GM19372 (cell line): ENCODE measurements around the gene RNF213.

Experiments used
- ATAC-seq: cut with Tn5 transposase; IDR thresholded peaks from one replicate; pipeline ENCODE4 v1.9.1; 2021; ENCODE audit warnings: mild to moderate bottlenecking, low read depth, moderate library complexity; ENCODE audit not compliant: unreplicated experiment

Gene RNF213

DNA sequence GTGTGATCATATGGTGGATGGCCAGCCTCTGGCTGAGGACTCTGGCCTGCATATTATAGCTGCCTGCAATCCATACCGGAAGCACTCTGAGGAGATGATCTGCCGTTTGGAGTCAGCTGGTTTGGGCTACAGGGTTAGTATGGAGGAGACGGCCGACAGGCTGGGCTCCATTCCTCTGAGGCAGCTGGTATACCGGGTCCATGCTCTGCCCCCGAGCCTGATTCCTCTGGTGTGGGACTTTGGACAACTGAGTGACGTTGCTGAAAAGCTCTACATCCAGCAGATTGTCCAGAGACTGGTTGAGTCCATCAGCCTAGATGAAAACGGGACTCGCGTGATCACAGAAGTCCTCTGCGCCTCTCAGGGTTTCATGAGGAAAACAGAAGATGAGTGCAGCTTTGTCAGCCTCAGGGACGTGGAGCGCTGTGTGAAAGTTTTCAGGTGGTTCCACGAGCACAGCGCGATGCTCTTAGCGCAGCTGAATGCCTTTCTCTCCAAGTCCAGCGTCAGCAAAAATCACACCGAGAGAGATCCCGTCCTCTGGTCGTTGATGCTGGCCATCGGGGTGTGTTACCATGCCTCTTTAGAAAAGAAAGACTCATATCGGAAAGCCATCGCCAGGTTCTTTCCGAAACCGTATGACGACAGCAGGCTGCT, 85.3 kb downstream of the RNF213 start:
- ATAC-seq, result no peak

DNA sequence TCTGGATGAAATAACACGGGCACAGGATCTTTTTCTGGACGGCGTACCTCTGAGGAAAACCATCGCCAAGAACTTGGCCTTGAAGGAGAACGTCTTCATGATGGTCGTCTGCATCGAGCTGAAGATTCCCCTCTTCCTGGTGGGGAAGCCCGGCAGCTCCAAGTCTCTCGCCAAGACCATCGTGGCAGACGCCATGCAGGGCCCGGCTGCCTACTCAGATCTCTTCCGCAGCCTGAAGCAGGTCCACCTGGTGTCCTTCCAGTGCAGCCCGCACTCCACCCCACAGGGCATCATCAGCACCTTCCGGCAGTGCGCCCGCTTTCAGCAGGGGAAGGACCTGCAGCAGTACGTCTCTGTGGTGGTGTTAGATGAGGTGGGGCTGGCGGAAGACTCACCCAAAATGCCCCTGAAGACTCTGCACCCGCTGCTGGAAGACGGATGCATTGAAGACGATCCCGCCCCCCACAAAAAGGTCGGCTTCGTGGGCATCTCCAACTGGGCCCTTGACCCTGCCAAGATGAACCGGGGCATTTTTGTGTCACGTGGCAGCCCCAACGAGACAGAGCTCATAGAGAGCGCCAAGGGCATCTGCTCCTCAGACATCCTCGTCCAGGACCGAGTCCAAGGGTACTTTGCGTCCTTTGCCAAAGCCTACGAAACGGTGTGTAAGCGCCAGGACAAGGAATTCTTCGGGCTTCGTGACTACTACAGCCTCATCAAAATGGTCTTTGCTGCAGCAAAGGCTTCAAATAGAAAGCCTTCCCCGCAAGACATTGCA, 86.0 kb downstream of the RNF213 start:
- ATAC-seq, result no peak

DNA sequence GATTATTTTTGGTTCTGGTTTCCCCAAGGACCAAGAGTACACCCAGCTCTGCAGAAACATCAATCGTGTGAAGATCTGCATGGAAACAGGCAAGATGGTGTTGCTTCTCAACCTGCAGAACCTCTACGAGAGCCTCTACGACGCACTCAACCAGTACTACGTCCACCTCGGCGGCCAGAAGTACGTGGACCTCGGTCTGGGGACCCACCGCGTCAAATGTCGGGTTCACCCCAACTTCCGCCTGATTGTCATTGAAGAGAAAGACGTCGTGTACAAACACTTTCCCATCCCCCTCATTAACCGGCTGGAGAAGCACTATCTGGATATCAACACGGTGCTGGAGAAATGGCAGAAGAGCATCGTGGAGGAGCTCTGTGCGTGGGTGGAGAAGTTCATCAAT, 86.9 kb downstream of the RNF213 start:
- no peak for ATAC-seq

DNA sequence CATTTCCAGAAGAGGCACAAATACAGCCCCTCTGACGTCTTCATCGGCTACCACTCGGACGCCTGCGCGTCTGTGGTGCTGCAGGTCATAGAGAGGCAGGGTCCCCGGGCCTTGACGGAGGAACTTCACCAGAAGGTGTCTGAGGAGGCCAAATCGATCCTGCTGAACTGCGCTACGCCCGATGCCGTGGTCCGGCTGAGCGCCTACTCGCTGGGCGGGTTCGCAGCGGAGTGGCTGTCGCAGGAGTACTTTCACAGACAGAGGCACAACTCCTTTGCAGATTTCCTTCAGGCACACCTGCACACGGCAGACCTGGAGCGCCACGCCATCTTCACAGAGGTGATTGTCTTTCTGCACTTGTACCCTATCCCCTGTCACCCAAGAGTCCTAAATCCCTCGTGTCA, 87.3 kb downstream of the RNF213 start:
- ATAC-seq, result no peak

DNA sequence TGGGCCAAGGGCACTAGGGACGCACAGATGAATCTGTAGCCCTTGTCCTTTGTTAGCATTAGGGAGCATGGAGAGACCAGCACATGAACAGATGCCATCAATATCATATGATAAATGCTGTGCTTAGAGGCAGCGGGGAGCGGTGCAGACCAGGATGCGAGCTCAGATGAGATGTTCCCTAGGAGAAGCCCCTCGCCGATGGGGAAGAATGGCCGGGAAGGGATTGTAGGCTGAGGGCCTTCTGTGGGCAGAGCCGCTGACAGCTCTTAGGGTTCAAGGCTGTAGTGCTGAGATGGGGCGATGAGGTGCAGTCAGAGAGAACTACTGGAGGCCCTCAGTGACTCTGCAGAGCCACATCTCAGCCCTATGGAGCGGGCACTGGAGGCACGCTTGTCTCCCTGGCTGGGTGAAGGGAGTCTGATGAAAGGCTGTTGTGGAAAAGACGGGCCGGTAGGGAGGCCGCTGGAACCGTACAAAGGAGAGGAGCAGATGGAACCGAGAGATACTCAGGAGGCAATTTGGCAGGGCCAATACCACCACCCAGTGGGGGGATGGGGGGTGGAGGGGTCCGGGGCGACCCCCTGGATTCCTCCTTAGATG, 88.0 kb downstream of the RNF213 start:
- no peak for ATAC-seq

DNA sequence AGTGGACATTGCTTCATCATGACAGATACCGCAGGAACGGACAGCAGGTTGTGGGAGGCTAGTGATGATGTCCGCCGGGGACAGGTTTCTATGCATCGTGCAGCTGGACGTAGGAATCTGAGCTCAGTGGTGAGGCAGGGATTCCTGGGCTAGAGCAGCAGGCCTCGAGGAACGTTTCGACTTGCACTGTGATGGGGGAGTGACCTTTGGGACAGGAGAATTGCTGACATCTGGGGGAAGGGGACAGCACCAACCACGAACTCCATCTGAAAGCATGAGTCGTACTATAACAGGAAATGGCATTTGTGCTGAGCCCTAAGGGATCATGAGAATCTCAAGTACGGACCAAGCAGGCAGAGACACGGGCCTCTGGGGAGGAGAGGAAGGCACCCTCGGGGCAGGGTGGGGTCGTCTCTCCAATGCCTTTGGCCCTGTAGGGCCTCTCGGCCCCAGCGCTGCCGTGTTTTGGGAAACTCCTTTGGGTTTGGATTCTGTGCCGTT, 88.5 kb downstream of the RNF213 start:
- no peak for ATAC-seq

DNA sequence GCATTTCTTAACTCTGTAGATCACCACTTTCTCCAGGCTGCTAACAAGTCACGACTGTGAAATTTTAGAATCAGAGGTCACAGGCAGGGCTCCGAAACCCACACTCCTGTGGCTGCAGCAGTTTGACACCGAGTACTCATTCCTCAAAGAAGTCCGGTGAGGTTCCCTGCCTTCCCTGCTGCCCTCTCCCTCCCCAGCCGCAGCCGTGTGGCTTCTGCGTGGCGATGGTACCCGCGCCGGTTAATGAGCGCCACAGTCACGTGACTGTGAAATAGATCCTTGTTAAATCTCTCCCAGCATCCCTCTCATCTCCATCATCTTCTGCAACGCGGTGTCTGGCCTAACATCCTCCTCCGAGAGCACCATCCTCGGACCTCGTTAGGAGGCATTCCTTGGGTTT, 89.1 kb downstream of the RNF213 start:
- ATAC-seq, result no peak

DNA sequence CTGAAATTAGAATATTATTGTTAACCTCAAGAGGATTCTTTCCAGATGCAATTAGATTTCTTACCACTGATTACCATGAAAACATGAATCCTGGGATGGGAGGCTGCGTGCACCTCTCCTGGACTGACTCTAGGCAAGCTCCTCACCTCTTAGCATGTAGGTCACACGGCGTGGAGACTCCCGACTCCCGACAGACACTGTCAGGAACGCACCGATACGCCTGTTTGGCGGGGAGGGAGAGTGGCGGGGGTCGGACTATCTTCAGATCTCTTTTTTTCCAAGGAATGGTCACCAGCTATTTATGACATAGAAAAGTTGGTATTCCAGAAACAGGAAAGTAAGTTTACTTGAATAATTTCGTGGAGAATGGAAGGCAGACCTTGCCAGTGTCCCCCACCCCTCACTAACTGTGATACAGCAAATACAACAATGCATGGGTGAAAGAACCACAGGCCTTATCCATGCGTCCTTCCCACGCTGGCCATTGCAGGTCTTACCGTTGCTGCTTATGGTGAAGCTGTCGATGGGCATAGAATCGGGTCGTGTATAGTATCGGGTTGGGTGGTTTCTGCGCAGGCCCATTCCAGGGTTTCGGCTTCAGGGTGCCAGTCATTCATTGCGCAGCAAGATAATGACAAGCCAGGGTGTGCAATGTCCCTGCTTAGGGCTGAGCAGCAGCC, 91.7 kb downstream of the RNF213 start:
- ATAC-seq, result no peak

DNA sequence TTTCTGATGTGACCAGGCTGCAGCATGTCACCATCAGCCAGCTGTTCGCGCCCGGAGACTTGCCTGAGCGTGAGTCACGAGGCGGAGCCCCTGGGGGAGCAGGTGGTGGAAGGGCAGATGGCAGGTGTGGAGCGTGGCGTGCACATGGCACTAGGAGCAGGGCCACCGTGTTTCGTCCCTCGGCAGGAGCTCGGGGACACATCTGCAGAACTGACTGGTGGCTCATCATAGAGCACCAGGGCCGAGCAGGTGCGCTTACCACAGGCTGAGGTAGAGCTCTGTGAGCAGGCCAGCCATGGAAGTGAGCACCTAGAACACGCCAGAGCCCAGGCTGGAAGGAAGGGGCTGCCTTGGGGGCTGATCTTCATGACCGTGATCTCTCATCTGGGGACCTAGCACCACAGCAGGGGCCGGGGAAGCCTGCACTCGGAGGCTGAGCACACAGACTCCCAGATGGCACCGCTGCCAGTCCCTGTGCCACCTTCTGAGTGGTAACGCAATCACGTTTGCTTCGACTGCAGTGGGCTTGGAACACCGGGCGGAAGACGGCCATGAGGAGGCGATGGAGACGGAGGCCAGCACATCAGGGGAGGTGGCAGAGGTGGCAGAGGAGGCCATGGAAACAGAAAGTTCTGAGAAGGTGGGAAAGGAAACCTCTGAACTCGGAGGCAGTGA, 92.5 kb downstream of the RNF213 start:
- ATAC-seq, result no peak

DNA sequence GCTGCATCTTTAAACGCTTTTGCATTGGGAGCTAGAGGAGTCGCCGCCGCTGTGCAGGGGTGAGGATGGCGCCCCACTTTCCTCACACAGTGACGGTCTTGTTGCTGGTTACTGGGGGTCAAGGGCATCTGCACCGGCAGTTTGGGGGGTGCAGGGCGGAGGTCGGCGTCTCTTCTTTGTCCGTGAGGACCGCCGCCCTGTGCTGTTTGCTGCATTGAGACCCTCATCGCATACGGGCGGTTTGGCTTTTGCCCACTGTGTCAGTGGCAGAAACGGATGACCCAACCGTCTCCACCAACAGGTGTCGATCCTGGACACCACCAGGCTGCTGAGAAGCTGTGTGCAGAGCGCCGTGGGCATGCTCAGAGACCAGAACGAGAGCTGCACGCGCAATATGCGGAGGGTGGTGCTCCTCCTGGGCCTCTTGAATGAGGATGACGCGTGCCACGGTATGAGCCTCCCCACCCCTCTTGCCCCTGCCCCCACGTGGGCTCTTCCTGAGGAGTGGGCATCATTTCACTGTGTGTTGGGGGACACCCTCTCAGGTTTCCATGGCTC, 93.1 kb downstream of the RNF213 start:
- no peak for ATAC-seq

DNA sequence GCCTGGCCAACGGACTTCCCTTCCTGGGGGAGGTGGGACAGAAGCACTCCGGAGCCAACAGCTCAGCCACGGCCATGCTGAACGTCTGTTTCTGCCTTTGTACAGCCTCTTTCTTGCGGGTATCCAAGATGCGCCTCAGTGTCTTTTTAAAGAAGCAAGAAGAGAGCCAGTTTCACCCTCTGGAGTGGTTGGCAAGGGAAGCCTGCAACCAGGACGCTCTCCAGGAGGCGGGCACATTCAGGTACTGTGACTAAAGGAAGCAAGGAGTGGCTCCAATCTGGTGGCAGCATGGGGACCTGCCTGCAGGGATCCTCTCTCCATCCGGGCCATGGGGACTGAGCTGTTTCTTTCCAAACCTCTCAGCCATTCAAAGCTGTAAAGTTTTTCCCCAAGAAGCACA, 93.7 kb downstream of the RNF213 start:
- ATAC-seq, result no peak

DNA sequence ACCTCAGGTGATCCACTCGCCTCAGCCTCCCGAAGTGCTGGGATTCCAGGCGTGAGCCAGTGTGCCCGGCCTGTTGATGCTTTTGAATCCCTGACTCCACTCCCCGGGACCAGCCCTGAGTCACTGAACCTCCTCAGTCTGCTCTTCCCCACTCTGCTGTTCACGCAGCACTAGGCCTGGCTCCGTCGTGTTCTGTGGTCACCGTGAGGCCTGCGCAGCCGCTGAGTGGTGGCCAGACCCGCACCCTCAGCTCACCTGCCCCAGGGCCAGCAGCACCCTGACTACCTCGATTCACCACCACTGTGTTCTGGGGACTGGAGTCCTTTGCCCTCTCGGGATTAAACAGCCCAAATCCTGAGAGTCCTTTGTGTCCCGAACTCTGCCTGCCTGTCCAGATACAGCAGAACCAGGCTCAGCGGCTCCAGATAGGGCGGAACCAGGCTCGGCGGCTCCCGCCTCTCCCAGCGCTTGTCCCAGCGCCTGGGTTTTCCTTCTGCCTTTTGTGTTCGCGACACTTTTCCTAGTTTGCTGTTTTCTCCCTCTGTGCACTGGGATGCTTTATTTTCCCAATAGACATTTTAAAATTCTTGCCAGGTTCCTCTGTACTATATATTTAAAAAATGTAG, 95.7 kb downstream of the RNF213 start:
- no peak for ATAC-seq

DNA sequence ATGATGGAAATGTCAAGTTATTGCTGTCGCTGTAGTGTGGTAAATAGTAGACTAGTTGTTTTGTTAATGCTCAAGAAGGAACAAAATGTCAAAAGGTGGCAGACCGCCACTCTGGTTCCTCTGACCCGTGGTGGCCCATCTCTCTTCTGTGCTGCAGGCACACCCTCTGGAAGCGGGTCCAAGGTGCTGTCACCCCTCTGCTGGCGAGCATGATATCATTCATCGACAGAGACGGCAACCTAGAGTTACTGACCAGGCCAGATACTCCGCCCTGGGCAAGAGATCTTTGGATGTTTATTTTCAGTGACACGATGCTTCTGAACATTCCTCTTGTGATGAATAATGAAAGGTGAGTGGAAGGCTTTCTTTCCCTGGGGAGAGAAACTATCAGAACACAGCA, 97.5 kb downstream of the RNF213 start:
- no peak for ATAC-seq

DNA sequence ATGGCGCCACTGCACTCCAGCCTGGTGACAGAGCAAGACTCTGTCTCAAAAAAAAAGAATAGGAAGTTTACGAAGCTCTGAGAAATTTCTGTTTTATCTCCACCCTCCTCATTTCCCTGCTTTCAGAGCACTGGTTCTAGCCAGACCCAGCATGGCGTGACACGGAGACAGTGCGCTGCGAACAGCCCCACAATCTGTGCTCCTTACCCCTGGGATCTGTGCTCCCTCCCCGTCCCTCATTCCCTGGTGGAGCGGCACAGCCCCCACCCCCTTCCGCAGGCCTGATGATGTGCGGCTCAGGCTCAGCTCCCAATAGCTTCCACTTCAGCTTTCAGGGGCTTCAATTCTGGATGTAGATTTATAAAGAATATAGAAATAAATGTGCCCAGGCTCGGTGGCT, 98.2 kb downstream of the RNF213 start:
- ATAC-seq, result no peak

DNA sequence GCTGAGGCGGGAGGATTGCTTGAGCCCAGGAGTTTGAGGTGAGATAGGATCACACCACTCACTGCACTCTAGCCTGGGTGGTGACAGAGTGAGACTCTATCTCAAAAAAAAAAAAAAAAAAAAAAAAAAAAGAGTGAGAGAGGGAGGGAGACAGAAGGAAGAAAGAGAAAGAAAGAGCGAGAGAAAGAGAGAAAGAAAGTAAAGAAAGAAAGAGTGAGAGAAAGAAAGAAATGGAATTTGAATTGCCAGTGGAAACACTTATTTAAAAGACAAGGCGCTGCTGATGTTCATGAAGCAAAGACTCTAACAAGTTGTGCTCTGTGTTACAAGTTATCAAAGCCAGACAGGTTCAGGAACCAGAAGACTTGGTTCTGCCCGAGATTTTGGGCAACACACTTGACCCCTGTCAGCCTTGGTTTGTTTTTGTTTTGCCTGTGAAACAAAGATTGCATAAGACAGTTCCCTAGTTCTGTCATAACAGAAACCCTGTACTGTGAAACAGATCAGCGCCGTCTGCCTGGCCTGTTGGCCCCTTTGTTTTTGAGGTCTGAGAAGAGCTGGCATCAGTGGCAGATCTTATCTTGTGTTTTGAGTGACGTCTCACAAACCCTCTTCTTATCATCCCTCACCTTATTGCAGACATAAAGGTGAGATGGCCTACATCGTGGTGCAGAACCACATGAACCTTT, 98.9 kb downstream of the RNF213 start:
- ATAC-seq, result no peak

DNA sequence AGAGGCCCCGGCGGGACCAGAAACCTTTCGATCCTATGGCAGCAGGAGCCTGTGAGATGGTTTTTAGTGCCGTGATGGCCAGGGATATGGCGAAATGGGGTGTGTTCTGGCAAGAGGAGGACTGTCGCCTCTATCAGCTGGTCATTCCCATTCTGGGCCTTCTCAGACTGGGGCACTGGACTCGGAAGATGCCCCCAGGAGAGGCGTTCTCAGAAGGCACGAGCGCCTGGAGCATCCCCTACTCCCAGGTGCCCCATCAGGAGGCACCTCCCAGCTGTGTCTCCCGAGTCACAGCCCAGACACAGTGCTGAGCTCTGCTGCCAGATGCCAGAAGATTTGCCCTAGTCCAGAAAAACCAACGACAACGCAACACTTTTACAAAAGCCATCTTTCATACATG, 99.7 kb downstream of the RNF213 start:
- ATAC-seq, result no peak

DNA sequence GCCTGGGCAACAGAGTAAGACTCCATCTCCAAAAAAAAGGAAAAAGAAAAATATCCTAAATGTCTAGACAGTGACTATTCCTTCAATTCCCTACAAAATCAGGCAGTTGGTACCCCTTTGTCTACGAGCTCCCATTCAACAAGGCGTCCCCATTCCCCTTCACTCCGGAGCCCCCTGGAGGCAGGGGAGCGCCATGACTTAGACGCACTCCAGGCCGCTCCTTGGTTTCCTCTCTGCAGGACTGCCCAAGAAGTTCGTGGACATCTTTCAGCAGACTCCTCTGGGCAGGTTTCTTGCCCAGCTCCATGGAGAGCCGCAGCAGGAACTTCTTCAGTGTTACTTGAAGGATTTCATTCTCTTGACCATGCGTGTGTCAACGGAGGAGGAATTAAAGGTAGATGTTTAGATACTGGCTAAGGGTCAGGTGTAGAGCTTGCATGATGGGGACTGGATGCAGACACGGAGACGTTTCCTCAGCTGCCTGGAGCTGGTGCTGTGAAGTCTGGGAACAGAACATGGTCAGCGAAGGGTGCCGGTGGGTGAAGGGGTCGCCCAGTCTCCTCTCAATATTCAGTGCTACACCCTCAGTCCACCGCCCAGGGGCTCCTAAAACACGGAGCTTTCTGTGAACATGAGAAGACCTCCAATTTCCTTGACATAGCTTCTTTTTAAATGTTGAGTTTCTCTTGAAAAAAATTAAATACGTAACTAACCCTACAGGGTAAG, 101.0 kb downstream of the RNF213 start:
- ATAC-seq, result no peak

DNA sequence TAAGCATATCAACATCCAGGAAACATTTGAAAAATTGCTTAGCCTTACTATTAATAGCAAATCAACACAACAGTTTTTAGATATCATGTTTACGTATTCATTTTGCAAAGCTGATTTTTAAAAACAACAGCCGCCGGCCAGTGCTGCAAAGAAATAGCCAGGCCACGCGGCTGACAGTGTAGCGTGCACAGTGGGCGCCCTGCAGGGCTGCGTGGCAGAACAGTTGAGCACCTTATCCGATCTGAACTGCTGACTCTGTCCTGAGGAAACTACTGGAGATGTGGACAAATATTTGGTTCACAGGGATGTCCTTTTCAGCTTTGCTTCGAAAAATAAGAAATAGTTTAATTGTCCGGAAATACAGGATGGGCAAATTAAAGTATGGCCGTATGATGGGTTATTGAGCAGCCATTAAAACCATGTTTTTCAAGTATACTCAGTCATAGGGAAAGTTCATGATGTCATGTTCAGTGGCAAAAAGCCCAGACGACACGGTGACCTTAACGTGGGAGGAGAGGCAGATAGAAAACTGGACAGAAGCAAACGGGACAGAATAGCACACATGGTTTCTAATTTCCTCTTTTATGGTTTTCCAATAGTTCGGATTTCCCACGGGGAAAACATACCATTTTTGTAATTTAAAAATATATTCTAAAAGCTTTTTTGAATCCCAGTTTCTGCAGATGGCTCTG, 101.9 kb downstream of the RNF213 start:
- ATAC-seq, result no peak
